ENCODE results near the gene RXFP2. TPM values are rescaled to one million over a fixed set of nuclear protein-coding genes. Genes with fewer than 3 reads are reported as not detected.

The RXFP2 gene, protein sequence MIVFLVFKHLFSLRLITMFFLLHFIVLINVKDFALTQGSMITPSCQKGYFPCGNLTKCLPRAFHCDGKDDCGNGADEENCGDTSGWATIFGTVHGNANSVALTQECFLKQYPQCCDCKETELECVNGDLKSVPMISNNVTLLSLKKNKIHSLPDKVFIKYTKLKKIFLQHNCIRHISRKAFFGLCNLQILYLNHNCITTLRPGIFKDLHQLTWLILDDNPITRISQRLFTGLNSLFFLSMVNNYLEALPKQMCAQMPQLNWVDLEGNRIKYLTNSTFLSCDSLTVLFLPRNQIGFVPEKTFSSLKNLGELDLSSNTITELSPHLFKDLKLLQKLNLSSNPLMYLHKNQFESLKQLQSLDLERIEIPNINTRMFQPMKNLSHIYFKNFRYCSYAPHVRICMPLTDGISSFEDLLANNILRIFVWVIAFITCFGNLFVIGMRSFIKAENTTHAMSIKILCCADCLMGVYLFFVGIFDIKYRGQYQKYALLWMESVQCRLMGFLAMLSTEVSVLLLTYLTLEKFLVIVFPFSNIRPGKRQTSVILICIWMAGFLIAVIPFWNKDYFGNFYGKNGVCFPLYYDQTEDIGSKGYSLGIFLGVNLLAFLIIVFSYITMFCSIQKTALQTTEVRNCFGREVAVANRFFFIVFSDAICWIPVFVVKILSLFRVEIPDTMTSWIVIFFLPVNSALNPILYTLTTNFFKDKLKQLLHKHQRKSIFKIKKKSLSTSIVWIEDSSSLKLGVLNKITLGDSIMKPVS
- total RNA-seq, result not detected in 2 replicates

GRCh38 chr13:31739226-31739625 is at the start of gene RXFP2:
TSS of gene RXFP2 (plus strand) at chr13:31739526. CDS start at chr13:31739613, 87 bp downstream.

